B cell (primary cell): ENCODE results near the gene ZMYM2.

Experiments
- EZH2 ChIP-seq: IDR thresholded peaks from 2 replicates; pipeline ENCODE4 v1.6.1; 2012; ENCODE audit warnings: borderline replicate concordance, low read depth, mild to moderate bottlenecking, moderate library complexity, low read length; ENCODE audit not compliant: insufficient read depth, poor library complexity, severe bottlenecking
- TF ChIP-seq, protein P1 (sequence below): fragments of 200-600 bp; IDR thresholded peaks from one replicate; pipeline ENCODE4 v1.8.0; 2022; ENCODE audit warnings: antibody characterized with exemption, mild to moderate bottlenecking

- TF ChIP-seq, protein P1, sequence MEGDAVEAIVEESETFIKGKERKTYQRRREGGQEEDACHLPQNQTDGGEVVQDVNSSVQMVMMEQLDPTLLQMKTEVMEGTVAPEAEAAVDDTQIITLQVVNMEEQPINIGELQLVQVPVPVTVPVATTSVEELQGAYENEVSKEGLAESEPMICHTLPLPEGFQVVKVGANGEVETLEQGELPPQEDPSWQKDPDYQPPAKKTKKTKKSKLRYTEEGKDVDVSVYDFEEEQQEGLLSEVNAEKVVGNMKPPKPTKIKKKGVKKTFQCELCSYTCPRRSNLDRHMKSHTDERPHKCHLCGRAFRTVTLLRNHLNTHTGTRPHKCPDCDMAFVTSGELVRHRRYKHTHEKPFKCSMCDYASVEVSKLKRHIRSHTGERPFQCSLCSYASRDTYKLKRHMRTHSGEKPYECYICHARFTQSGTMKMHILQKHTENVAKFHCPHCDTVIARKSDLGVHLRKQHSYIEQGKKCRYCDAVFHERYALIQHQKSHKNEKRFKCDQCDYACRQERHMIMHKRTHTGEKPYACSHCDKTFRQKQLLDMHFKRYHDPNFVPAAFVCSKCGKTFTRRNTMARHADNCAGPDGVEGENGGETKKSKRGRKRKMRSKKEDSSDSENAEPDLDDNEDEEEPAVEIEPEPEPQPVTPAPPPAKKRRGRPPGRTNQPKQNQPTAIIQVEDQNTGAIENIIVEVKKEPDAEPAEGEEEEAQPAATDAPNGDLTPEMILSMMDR, result no peak
- TF ChIP-seq EZH2, result no peak
These were observed 18.4 kb upstream of the ZMYM2 start for GRCh38 chr13:19940106-19940505.
